RWPE2 (cell line): ENCODE data around the gene NOP14.

ENCODE experiments used
- ATAC-seq: fragments of 200-7000 bp; cut with Tn5 transposase; 3 replicates; pipeline ENCODE4 v1.9.1; 2021; ENCODE audit warnings: low read depth
- DNase-seq: peaks from one replicate; pipeline ENCODE4 v3.0.0-alpha.2; 2020; ENCODE audit warnings: low spot score
- H3K27ac ChIP-seq: fragments of 450-650 bp; 2 replicates; pipeline ENCODE4 v1.5.1; 2017; ENCODE audit warnings: mild to moderate bottlenecking; ENCODE audit not compliant: poor library complexity, severe bottlenecking
- H3K27me3 ChIP-seq: fragments of 250-450 bp; sonication (Bioruptor Pico); 2 replicates; pipeline ENCODE4 v1.5.1; 2021; ENCODE audit warnings: mild to moderate bottlenecking, moderate library complexity; ENCODE audit not compliant: insufficient read depth, poor library complexity, severe bottlenecking
- H3K36me3 ChIP-seq: fragments of 250-450 bp; sonication (Bioruptor Pico); 2 replicates; pipeline ENCODE4 v1.5.1; 2020; ENCODE audit warnings: low read depth, mild to moderate bottlenecking, moderate library complexity
- H3K4me1 ChIP-seq: fragments of 250-450 bp; sonication (Bioruptor Pico); 2 replicates; pipeline ENCODE4 v1.5.1; 2021; ENCODE audit warnings: mild to moderate bottlenecking, moderate library complexity; ENCODE audit not compliant: insufficient read depth, poor library complexity, severe bottlenecking
- H3K4me3 ChIP-seq: fragments of 250-450 bp; sonication (Bioruptor Pico); 2 replicates; pipeline ENCODE4 v1.5.1; 2021; ENCODE audit warnings: mild to moderate bottlenecking, moderate library complexity; ENCODE audit not compliant: severe bottlenecking
- H3K9me3 ChIP-seq: fragments of 250-450 bp; sonication (Bioruptor Pico); 2 replicates; pipeline ENCODE4 v1.5.1; 2021; ENCODE audit warnings: mild to moderate bottlenecking, moderate library complexity; ENCODE audit not compliant: severe bottlenecking
- CTCF ChIP-seq: fragments of 450-650 bp; IDR thresholded peaks from one replicate; pipeline ENCODE4 v1.5.1; 2017; ENCODE audit warnings: mild to moderate bottlenecking, moderate library complexity; ENCODE audit not compliant: poor library complexity, severe bottlenecking

The NOP14 gene

DNA sequence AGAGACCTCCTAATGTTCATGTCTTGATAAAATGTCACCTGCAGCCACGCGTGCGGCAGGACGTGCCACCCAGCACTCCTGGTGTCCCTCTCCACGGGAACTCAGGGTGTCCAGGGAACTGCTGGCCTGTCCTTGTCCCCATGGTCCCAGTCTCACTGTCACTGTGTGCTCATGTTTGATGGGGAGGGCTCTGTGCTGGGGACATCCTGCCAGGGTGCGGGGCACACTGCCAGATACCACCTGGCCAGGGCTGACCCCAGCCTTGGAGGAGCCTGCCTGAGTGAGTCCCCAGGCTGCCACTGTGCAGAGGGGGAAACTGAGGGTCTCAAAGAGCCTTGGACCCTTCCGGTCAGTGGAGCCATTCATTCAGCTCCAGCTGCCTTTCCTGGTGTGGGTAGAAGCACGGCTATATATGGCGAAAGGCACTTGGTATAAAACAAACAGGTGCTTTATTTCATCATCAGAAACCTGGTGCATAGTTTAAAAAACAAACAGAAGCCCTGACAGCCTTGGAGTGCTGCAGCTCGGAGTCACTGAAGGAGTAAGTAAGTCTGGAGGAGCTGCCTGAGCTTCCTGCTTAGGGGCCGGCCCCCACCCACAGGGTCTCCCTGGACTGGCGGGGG lies 33.0 kb downstream of the NOP14 start:
- no peak for TF ChIP-seq CTCF
- Histone ChIP-seq H3K9me3 (no peaks in the 10 kb centered on the region), H3K27me3 (no peaks in the 10 kb centered on the region), H3K4me3 (no peak overlapping the region), H3K36me3 (peaks cover 70% of the 10 kb centered on the region), H3K27ac (peak overlapping the region; percentile 5), H3K4me1 (no peaks in the 10 kb centered on the region)
- ATAC-seq (no peak), DNase-seq (no peak)

GRCh38 chr4:2929469-2929868 lies 33.7 kb downstream of the NOP14 start:
- ATAC-seq (no peak), DNase-seq (no peak)
- TF ChIP-seq CTCF = no peak

GRCh38 chr4:2928242-2929176 lies 34.7 kb downstream of the NOP14 start:
- no peaks in the 10 kb centered on the region for H3K9me3 ChIP-seq
- H3K4me1 ChIP-seq = no peaks in the 10 kb centered on the region
- no peaks in the 10 kb centered on the region for H3K27me3 ChIP-seq
- DNase-seq = no peak
- H3K27ac ChIP-seq = no peak overlapping the region
- no peak overlapping the region for H3K4me3 ChIP-seq
- H3K36me3 ChIP-seq = peaks cover 81% of the 10 kb centered on the region
- ATAC-seq = no peak
- TF ChIP-seq CTCF = no peak

More at GRCh38 chr4:2929469-2929868, 33.7 kb downstream of the NOP14 start:
- Histone ChIP-seq H3K27me3 (no peaks in the 10 kb centered on the region), H3K4me1 (no peaks in the 10 kb centered on the region), H3K27ac (no peak overlapping the region), H3K4me3 (no peak overlapping the region), H3K9me3 (no peaks in the 10 kb centered on the region), H3K36me3 (peaks cover 78% of the 10 kb centered on the region)

DNA sequence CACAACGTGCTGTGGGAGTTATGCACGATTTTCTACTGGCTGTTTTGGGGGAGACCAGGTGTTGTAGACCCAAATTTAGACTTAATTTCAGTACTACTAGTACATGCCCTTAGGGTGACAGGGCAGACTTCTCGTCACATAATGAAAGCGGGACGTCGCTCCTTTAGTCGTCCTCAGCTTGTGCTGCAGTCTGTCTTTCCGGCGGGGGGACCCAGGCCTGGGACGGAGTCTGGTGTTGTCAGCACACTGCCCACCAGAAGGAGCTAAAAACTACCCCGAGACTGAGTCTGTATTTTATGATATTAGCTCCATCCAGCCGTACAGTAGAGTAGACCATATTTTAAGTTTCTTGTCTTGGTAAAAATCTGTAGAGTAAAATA lies 35.5 kb downstream of the NOP14 start:
- no peak for TF ChIP-seq CTCF
- ATAC-seq = no peak
- Histone ChIP-seq H3K36me3 (peaks cover 84% of the 10 kb centered on the region), H3K27me3 (no peaks in the 10 kb centered on the region), H3K4me3 (no peak overlapping the region), H3K9me3 (no peaks in the 10 kb centered on the region), H3K4me1 (peaks cover 4% of the 10 kb centered on the region), H3K27ac (no peak overlapping the region)
- DNase-seq = no peak
